GM19099 (cell line): Measurements from ENCODE around the gene RARA.

Experiments
- POLR2A ChIP-seq: IDR thresholded peaks from 3 replicates; pipeline ENCODE4 v1.6.1; 2011; ENCODE audit warnings: low read depth; ENCODE audit not compliant: insufficient read length; ENCODE audit errors: extremely low read depth

RARA gene

GRCh38 chr17:40352237-40352778, 43.3 kb downstream of the RARA start:
- no peak for TF ChIP-seq POLR2A

- no peak for TF ChIP-seq POLR2A
These were observed 43.9 kb downstream of the RARA start for GRCh38 chr17:40352779-40353394.

GRCh38 chr17:40354221-40355122, 45.5 kb downstream of the RARA start:
- no peak for TF ChIP-seq POLR2A

- TF ChIP-seq POLR2A = no peak
These were observed 46.3 kb downstream of the RARA start for GRCh38 chr17:40355123-40355803.

GRCh38 chr17:40355804-40356758, 47.1 kb downstream of the RARA start:
- TF ChIP-seq POLR2A = no peak

- no peak for TF ChIP-seq POLR2A
These were observed 48.3 kb downstream of the RARA start for GRCh38 chr17:40356990-40357881.

GRCh38 chr17:40358323-40359038, 49.5 kb downstream of the RARA start:
- TF ChIP-seq POLR2A = no peak

GRCh38 chr17:40360091-40360490, 51.1 kb downstream of the RARA start:
- TF ChIP-seq POLR2A = no peak

GRCh38 chr17:40361063-40361924, 52.3 kb downstream of the RARA start:
- no peak for TF ChIP-seq POLR2A

- no peak for TF ChIP-seq POLR2A
These were observed 53.1 kb downstream of the RARA start for GRCh38 chr17:40361925-40362695.

- peak; percentile 45 for TF ChIP-seq POLR2A
These were observed 53.7 kb downstream of the RARA start for GRCh38 chr17:40362696-40363110.

- TF ChIP-seq POLR2A = no peak
These were observed 54.3 kb downstream of the RARA start for GRCh38 chr17:40363111-40363827.
